Right atrium auricular region (tissue), 2 donors: ENCODE results near the gene PNKD. TPM values are rescaled to one million over a fixed set of nuclear protein-coding genes. Genes with fewer than 3 reads are reported as not detected.

Experiments used
- DNase-seq: peaks from one replicate; pipeline ENCODE4 v3.0.0-alpha.2; 2019; ENCODE audit warnings: low spot score
- H3K27ac ChIP-seq, 2 donors: fragments of 200-600 bp; sonication (generic); 1 replicate in 1 of 2; 2 replicates in 1 of 2; pipeline ENCODE4 v1.5.1; 2016 to 2019
- H3K27me3 ChIP-seq, 2 donors: fragments of 200-600 bp; sonication (generic); one replicate each; pipeline versions ENCODE4 v1.5.1 to v1.6.0; 2017 to 2019
- H3K36me3 ChIP-seq: fragments of 200-600 bp; sonication (generic); one replicate; pipeline ENCODE4 v1.5.1; 2016
- H3K4me1 ChIP-seq, 2 donors: fragments of 200-600 bp; sonication (generic); one replicate each; pipeline versions ENCODE4 v1.5.1 to v1.6.0; 2017 to 2019
- H3K4me3 ChIP-seq, 2 donors: fragments of 200-600 bp; sonication (generic); 1 replicate in 1 of 2; 2 replicates in 1 of 2; pipeline ENCODE4 v1.5.1; 2017 to 2019; ENCODE audit warnings: mild to moderate bottlenecking in 1 of 2, moderate library complexity in 1 of 2
- H3K9me3 ChIP-seq, 2 donors: fragments of 200-600 bp; sonication (generic); one replicate each; pipeline ENCODE4 v1.5.1; 2019
- CTCF ChIP-seq, 2 donors: fragments of 200-600 bp; sonication (generic); IDR thresholded peaks; one replicate each; pipeline ENCODE4 v1.5.1; 2019; ENCODE audit warnings: antibody characterized with exemption in 2 of 2
- total RNA-seq, 2 donors: library from RNA; depleted of rRNA; stranded (reverse); fragments of >200 nt; gene quantifications; one replicate each; pipeline ENCODE4 v1.1.0, GENCODE V29; 2016

PNKD gene
- total RNA-seq, 2 donors from 2014 or later = 54.5 to 71.4 TPM

- DNase-seq = no peak
- Histone ChIP-seq H3K4me1 (peaks cover 0 to 5% of the 10 kb centered on the region in 2 donors), H3K4me3 (no peak overlapping the region), H3K9me3 (no peaks in the 10 kb centered on the region), H3K36me3 (no peaks in the 10 kb centered on the region), H3K27ac (no peak overlapping the region), H3K27me3 (no peaks in the 10 kb centered on the region)
- no peak for TF ChIP-seq CTCF (IDR thresholded peaks at IDR 0.05)
These were observed 45.1 kb downstream of the PNKD start for GRCh38 chr2:218315397-218315796.

- no peak for TF ChIP-seq CTCF (IDR thresholded peaks at IDR 0.05)
- H3K9me3 ChIP-seq = no peaks in the 10 kb centered on the region
- no peaks in the 10 kb centered on the region for H3K27me3 ChIP-seq
- H3K36me3 ChIP-seq = no peaks in the 10 kb centered on the region
- H3K4me3 ChIP-seq = no peak overlapping the region
- H3K27ac ChIP-seq = no peak overlapping the region
- DNase-seq = no peak
- peaks cover 0 to 8% of the 10 kb centered on the region in 2 donors for H3K4me1 ChIP-seq
These were observed 46.9 kb downstream of the PNKD start for GRCh38 chr2:218317303-218317630.

GRCh38 chr2:218317835-218318234 lies 47.5 kb downstream of the PNKD start:
- peaks cover 0 to 12% of the 10 kb centered on the region in 2 donors for H3K4me1 ChIP-seq

GRCh38 chr2:218318241-218318640 lies 47.9 kb downstream of the PNKD start:
- Histone ChIP-seq H3K27ac (no peak overlapping the region), H3K4me3 (no peak overlapping the region), H3K36me3 (no peaks in the 10 kb centered on the region), H3K27me3 (no peaks in the 10 kb centered on the region), H3K4me1 (peaks cover 0 to 12% of the 10 kb centered on the region in 2 donors), H3K9me3 (no peaks in the 10 kb centered on the region)
- no peak for TF ChIP-seq CTCF (IDR thresholded peaks at IDR 0.05)
- no peak for DNase-seq

More at GRCh38 chr2:218317835-218318234, 47.5 kb downstream of the PNKD start:
- Histone ChIP-seq H3K4me3 (no peak overlapping the region), H3K9me3 (no peaks in the 10 kb centered on the region), H3K27me3 (no peaks in the 10 kb centered on the region), H3K36me3 (no peaks in the 10 kb centered on the region), H3K27ac (no peak overlapping the region)
- DNase-seq = no peak
- no peak for TF ChIP-seq CTCF (IDR thresholded peaks at IDR 0.05)

GRCh38 chr2:218319813-218320365 lies 49.6 kb downstream of the PNKD start:
- Histone ChIP-seq H3K27me3 (no peaks in the 10 kb centered on the region), H3K4me1 (peaks cover 0 to 23% of the 10 kb centered on the region in 2 donors), H3K9me3 (no peaks in the 10 kb centered on the region), H3K4me3 (no peak overlapping the region), H3K27ac (no peak overlapping the region), H3K36me3 (no peaks in the 10 kb centered on the region)
- TF ChIP-seq CTCF (IDR thresholded peaks at IDR 0.05) = no peak
- no peak for DNase-seq

- H3K4me1 ChIP-seq = peaks cover 0 to 29% of the 10 kb centered on the region in 2 donors
- TF ChIP-seq CTCF (IDR thresholded peaks at IDR 0.05) = no peak
- no peak for DNase-seq
- H3K9me3 ChIP-seq = no peaks in the 10 kb centered on the region
- H3K36me3 ChIP-seq = no peaks in the 10 kb centered on the region
- no peak overlapping the region for H3K27ac ChIP-seq
- no peaks in the 10 kb centered on the region for H3K27me3 ChIP-seq
- H3K4me3 ChIP-seq = no peak overlapping the region
These were observed 50.5 kb downstream of the PNKD start for GRCh38 chr2:218320704-218321336.
